T-cell (primary cell): ENCODE measurements around the gene STXBP6. TPM values are rescaled to one million over a fixed set of nuclear protein-coding genes. Genes with fewer than 3 reads are reported as not detected.

Experiments
- ATAC-seq, 4 experiments: fragments of 200-7000 bp in 3 of 4; fragments of 150-1000 bp in 1 of 4; cut with Tn5 transposase; replicated peaks in 1 of 4; 1 replicate in 3 of 4; 2 replicates in 1 of 4; pipeline ENCODE4 v1.10.0; 2021; ENCODE audit warnings: moderate library complexity in 3 of 4, mild to moderate bottlenecking in 2 of 4, moderate number of reproducible peaks in 1 of 4
- CTCF ChIA-PET, 2 donors: fragments of 300-600 bp; sonication (Branson Sonifier 250); formaldehyde crosslinking; loops; one replicate each; lab custom pipeline; 2022; ENCODE audit warnings: antibody characterized with exemption in 2 of 2; lab: Charles Lee
- POLR2A ChIA-PET, 2 donors: fragments of 300-600 bp; sonication (Branson Sonifier 250); formaldehyde crosslinking; loops; one replicate each; lab custom pipeline; 2022; ENCODE audit warnings: antibody characterized with exemption in 2 of 2; lab: Charles Lee
- DNase-seq, 35 experiments: peaks; one replicate each; pipeline versions ENCODE4 v3.0.0 to v3.0.0-alpha.2; 2013 to 2023
- H3K27ac ChIP-seq: one replicate; pipeline ENCODE4 v1.5.1; 2013; ENCODE audit warnings: low read length
- H3K27me3 ChIP-seq, 2 experiments: replicated peaks in 1 of 2; 1 replicate in 1 of 2; 2 replicates in 1 of 2; pipeline versions ENCODE4 v1.6.1 to v1.7.0; 2013; ENCODE audit warnings: low read length in 1 of 2, mixed read lengths in 1 of 2; ENCODE audit not compliant: control insufficient read depth in 2 of 2, insufficient read depth in 2 of 2; ENCODE audit errors: extremely low read depth in 1 of 2
- H3K36me3 ChIP-seq, 2 donors: 1 replicate in 1 of 2; 2 replicates in 1 of 2; pipeline versions ENCODE4 v1.6.1 to v1.7.0; 2013; ENCODE audit warnings: low read length in 1 of 2; ENCODE audit not compliant: control insufficient read depth in 2 of 2, insufficient read depth in 1 of 2; ENCODE audit errors: extremely low read depth in 1 of 2
- H3K4me1 ChIP-seq, 2 experiments: 1 replicate in 1 of 2; 2 replicates in 1 of 2; pipeline versions ENCODE4 v1.6.1 to v1.7.0; 2013; ENCODE audit warnings: low read length in 2 of 2, mixed read lengths in 1 of 2; ENCODE audit not compliant: insufficient read depth in 2 of 2, control insufficient read depth in 1 of 2; ENCODE audit errors: extremely low read depth in 1 of 2
- H3K4me3 ChIP-seq, 2 donors: 1 replicate in 1 of 2; 2 replicates in 1 of 2; pipeline versions ENCODE4 v1.5.1 to v1.7.0; 2013; ENCODE audit warnings: mild to moderate bottlenecking in 2 of 2, low read length in 1 of 2, moderate library complexity in 1 of 2; ENCODE audit not compliant: control insufficient read depth in 1 of 2; ENCODE audit errors: extremely low read depth in 1 of 2
- H3K9me3 ChIP-seq: 2 replicates; pipeline ENCODE4 v1.7.0; 2013
- H3K27ac Mint-ChIP-seq, 2 donors: one replicate each; pipeline ENCODE4 v1.8.0; 2020 to 2021; ENCODE audit warnings: mild to moderate bottlenecking in 2 of 2, mixed read lengths in 2 of 2
- H3K27me3 Mint-ChIP-seq, 2 donors: one replicate each; pipeline ENCODE4 v1.8.0; 2021 to 2022; ENCODE audit warnings: mixed read lengths in 2 of 2
- H3K36me3 Mint-ChIP-seq: one replicate; pipeline ENCODE4 v1.8.0; 2021; ENCODE audit warnings: mixed read lengths
- H3K4me1 Mint-ChIP-seq, 3 donors: one replicate each; pipeline ENCODE4 v1.8.0; 2020 to 2022; ENCODE audit warnings: mixed read lengths in 3 of 3, mild to moderate bottlenecking in 1 of 3
- H3K4me3 Mint-ChIP-seq, 3 donors: one replicate each; pipeline ENCODE4 v1.8.0; 2020 to 2022; ENCODE audit warnings: mild to moderate bottlenecking in 3 of 3, mixed read lengths in 3 of 3, moderate library complexity in 3 of 3
- H3K9me3 Mint-ChIP-seq, 3 donors: one replicate each; pipeline ENCODE4 v1.8.0; 2020 to 2022; ENCODE audit warnings: mixed read lengths in 3 of 3
- WGBS: methylation state at CpG from one replicate; pipeline ENCODE4 v1.1.5; 2013; ENCODE audit warnings: missing lambda C conversion rate; ENCODE audit not compliant: insufficient coverage; 5-methylcytosine and 5-hydroxymethylcytosine counted together
- total RNA-seq, 35 experiments: library from RNA in 6 of 35; stranded (reverse) in 6 of 35; fragments of 120-200 nt in 1 of 35; gene quantifications; one replicate each; pipeline versions ENCODE4 v1.2.1 to v1.2.4 and lab custom pipeline; 2013 to 2026

STXBP6 gene
- total RNA-seq, 5 donors from 2014 or later (not counting 1 experiment from before 2014, with no cell fraction given) = 0.25 TPM; not detected in 4

GRCh38 chr14:24761141-24761540 lies 288.8 kb downstream of the STXBP6 start:
- H3K36me3 ChIP-seq = no peaks in the 10 kb centered on the region
- Mint-ChIP-seq H3K27me3 (peaks cover 33 to 34% of the 10 kb centered on the region in 2 donors), H3K27ac (no peak overlapping the region), H3K4me3 (no peak overlapping the region), H3K9me3 (peaks cover 0 to 2% (median 0%) of the 10 kb centered on the region in 3 donors), H3K36me3 (no peaks in the 10 kb centered on the region), H3K4me1 (no peaks in the 10 kb centered on the region)
- H3K27ac ChIP-seq = no peak overlapping the region
- peaks cover 0 to 7% of the 10 kb centered on the region in 2 experiments for H3K27me3 ChIP-seq
- ChIA-PET CTCF (interaction anchor here in 1 of 2 donors (0.7 kb wide), 1 partner anchor 12 kb away, joined by 3 read pairs; no protein-coding TSS in a partner anchor), POLR2A (no interaction called here)
- no peaks in the 10 kb centered on the region for H3K9me3 ChIP-seq
- no peak for DNase-seq
- no peaks in the 10 kb centered on the region for H3K4me1 ChIP-seq
- no peak for ATAC-seq
- WGBS = no CpG with 5 or more reads among the region's 2 CpGs
- H3K4me3 ChIP-seq = no peak overlapping the region
